ENCODE results near the gene CTIF.

Gene CTIF

DNA sequence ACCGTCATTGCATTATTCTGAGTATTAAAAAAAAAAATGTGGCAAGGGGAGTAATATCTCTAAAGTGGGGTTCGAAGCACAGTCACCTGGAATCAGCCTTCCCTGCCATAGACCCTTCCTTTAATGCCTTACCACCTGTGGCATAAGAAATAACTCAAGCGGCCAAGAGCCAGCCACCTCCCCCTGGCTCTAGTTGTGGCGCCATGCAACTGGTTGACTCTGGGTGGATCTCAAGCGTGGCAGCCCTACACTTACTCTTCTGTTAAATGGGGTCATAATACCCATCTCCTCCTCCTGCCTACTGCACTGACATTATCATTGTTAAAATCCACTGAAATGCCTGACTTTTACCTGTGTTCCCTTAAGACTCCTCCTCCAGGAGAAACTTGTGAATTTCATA lies 236.1 kb downstream of the CTIF start:
- no peak for DNase-seq (ENCODE audit: low read depth in 2 of 2)

DNA sequence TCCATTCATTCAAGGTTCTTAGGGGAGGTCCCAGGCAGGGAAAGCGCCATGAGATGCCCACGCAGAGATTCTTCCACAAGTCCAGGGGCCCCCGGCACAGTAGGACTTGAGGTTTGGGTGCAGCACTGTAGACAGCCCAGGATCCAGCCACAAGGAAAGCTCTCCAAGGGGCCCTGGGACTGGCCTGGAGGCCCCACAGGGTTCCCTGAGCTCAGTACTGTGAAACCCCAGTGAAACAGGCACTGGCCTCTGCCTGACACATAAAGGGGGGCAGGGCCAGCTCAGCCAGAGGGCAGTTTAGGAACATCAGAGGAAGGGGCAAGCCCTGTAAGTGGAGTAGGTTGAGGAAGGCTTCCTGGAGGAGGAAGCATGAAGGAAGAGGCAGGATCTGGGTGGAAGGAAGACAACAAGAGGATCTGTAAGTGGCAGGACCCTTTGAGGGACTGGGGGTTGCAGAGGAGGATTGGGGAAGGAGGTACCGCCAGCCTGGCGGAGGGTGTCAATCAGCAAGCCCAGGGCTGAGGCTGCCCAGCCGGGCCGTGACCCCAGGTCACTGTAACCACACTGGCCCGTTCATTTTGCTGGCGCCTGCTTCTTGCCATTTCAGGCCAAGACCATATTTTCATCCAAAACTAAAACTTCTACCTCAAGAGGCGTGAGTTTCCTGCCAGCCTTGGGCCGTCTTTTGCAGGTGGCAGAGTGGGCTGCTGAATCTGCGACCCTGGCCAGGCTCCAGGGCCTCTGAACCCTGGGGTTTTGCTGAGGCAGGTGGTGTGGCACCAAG lies 236.7 kb downstream of the CTIF start:
- no peak for DNase-seq (ENCODE audit: low read depth in 2 of 2)

- no peak for DNase-seq (ENCODE audit: low read depth in 2 of 2)
These were observed 237.3 kb downstream of the CTIF start for GRCh38 chr18:48776156-48776555.

- DNase-seq (ENCODE audit: low read depth in 2 of 2): no peak
These were observed 237.8 kb downstream of the CTIF start for GRCh38 chr18:48776641-48777025.

- peak; percentile 22 to 54 for DNase-seq (ENCODE audit: low read depth in 2 of 2)
These were observed 238.4 kb downstream of the CTIF start for GRCh38 chr18:48777026-48777743.

DNA sequence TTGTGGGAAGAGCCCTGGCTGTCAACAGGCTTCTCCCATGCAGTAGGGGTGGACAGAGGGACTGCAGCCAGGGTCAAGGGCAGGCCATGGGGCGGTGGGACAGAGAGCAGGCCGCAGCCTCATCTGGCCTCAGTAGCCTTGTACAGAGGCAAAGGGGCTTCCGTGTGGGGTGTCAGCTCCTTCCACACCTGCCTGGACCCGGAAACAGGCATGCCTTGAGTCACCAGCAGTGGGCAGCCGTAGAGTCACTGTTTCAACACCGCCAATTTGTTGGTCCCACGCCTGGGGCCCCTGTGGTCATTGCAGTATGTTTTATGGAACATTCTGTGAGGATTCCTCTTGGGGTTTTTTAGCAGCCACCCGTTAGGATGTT lies 238.9 kb downstream of the CTIF start:
- no peak for DNase-seq (ENCODE audit: low read depth in 2 of 2)

DNA sequence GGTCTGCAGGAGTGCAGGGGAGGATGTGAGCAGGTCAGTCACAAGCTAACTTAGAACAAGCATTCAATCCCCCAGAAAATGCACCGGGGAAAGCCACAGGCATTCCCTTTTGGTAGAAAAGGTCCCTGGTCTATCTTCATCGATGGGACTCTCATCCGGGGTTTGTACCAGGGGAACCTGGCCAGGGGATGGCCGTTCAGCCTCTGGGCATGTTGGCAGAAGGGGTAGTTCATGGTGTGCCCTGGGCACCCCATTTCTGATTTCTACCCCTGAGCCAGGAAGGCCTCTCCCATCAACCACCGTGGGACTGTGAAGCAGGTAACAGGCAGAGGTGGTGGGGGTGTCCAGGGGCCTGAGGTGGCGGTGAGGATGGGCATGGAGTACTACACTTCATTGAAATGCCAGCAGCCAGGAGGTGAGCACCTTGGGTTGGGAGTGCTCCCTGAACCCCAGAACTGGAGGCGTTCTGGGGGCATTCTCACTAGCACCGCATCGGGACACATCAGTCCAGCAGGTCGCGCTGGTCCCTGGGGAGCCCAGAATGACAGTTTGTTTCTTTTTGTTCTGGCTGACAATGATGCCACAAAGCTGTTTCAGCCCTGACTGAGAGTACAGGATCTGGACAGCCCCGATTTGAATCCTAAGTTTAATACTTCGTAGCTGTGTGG lies 239.6 kb downstream of the CTIF start:
- no peak for DNase-seq (ENCODE audit: low read depth in 2 of 2)

DNA sequence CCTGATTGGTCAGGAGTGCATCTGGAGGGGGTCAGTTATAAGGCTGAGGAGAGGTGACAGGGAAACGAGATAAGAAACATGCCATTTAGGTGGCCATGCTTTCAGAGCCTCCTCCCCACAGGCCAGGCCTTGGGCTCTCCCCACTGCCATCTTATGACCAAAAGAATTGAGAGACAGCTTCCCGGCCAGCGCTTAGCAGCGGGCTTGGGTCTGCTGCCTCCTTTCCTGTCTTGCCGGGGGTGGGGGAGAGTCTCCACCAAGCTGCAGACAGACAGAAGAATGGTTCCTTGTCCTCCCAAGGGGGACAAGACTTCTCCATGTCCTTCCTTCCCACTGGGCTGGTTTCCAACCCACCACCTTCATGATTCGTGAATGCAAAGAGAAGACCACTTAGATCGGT lies 240.6 kb downstream of the CTIF start:
- DNase-seq (ENCODE audit: low read depth in 2 of 2): no peak

DNA sequence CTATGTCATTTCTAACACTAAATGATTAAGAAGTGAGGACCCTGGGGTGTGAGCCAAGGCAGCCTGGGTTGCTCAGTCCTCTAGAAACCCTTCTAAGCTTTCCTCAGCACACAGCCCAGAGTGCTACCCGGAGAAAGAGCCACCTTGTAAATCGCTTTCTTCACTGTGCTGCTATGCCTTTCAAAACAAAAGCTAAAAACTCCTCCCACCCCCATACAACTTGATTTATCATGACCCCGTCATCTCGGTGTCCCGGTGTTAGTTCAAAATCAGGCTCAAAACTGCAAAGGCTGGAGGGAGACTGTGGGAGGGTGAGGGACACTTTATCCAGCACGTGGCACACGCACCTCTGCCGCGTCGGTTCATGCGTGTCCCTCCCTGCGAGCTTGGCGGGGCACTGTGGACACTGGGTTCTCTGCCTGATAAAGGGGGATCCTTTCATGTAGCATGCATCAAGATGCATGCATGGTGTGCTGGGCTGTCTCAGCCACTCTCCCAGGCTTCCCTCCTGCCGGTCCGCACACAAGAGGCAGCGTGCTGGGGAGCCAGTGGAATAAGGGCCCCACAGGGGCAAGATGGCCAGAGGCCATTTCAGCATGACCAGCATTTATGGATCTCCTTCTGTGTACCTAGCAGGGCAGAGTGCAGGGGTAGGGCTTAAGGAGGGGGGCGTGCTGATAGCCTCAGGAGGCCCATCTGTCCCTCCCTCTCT lies 241.5 kb downstream of the CTIF start:
- no peak for DNase-seq (ENCODE audit: low read depth in 2 of 2)

- DNase-seq (ENCODE audit: low read depth in 2 of 2): no peak
These were observed 242.0 kb downstream of the CTIF start for GRCh38 chr18:48780913-48781162.

DNA sequence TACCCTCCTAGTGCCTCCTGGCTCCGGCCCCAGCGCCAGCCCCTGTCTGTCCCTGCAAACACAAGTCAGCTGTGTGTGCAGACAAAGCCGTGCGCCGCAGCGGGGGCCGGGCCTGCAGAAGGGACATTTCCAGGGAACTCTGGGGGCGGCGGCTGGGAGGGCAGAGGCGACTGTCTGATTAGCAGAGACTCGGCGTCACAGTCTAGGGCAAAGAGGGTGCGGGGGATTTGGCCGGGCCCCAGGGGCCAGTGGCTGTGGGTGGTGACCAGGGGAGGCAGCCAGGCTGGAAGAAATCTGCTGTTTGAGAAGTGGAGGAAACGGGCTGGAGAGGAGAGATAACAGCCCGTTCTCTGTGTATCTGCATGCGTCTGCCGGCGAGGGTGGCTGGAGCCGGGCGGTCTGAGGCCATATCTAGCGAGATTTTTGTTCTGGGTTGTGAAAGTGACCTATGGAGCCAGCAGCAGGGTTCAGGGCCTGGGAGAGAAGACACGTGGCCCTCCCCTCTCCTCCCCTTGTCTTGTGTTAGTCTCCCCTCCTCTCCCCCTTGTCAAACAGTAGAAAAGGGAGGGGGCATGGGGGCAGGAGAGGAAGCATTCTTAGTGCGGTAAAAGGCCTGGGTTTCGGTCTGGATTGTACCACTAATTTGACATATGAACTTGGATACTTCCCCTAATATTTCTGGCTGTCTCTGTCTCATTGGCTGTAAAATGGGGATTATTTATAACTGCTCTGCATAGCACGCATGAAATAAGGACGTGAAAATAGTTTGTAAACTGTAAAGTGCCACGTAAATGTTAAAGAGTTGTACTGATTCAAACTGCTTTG lies 242.5 kb downstream of the CTIF start:
- DNase-seq (ENCODE audit: low read depth in 2 of 2): no peak

DNA sequence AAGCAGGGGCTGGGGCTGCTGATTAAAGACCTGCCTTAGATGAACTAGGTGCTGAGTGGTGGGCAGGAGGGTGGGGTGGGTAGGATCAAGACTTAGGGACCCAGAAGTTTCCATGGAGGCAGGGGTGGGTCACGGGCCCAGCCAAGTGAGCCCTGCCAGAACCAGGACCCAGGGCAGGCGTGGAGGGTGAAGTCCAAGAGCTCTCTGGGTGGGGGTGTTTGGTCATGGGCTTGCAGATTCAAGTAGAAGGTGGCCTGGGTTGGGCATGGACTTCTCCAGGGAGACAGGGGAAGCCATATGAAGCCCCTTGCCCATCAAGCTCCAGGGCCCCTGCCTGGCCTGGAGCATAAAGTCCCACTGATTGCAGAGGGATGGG lies 243.1 kb downstream of the CTIF start:
- no peak for DNase-seq (ENCODE audit: low read depth in 2 of 2)

DNA sequence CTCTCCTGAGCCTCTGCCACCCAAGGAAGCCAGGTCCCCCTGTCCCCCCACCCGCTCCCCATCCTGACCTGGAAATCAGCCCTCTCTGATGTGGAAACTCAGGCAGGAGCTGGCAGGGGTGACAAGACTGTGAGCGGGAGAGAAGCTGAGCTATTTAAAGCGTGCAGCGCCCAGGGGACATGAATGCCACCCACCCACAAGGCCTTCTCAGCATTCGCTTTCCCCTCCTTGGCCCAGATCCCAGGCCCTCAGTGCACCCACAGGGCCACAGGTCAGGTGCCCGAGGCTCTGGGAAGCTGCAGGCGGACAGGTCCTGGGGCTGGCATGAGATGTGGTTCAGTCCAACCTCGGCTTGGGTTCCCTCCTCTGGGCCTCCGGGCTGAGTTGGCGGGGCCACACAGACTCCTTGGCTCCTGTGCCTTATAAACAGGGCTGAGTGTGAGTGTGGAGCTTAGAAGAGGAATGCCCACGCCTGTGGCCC lies 243.6 kb downstream of the CTIF start:
- DNase-seq (ENCODE audit: low read depth in 2 of 2): no peak

DNA sequence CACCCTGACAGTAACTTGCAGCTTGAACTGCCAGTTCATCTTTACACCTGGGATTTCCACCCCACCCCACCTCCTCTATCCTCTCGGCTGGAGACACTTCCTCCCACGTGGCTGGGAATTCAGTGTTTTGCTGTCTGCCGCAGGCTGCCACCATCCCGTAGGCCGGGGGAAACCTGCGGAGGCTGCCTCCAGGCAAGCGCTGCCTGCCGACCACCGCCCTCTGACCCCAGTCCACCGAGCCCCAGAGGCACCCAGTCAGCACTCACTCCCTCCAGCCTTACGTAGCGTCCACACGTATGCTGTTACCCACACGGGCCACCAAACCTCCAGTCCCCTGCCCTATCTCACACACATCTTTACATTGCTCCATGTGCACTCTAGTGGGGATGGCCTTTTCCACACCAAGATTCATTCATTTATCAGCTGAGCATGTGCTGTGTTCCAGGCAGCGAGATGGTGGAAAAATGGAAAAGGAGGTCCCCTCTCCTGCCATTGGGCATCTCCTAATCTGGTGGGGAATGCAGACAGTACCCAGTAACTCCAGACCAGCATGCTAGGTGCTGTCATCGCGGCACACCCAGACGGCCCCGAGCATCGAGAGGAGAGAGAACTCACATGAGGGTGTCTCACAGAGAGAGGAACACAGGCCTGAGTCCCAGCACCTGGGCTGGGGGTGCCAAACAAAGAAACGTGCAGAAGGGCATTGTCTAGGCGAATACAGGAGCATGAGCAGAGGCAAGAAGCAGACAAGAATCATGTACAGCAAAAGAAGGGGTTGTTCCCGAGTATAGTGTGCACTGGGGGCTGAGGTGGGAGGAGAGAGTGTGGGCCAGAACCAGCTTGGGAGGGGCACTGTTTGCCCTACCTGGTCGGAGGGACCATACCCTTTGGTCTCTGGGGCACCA lies 245.0 kb downstream of the CTIF start:
- no peak for DNase-seq (ENCODE audit: low read depth in 2 of 2)

DNA sequence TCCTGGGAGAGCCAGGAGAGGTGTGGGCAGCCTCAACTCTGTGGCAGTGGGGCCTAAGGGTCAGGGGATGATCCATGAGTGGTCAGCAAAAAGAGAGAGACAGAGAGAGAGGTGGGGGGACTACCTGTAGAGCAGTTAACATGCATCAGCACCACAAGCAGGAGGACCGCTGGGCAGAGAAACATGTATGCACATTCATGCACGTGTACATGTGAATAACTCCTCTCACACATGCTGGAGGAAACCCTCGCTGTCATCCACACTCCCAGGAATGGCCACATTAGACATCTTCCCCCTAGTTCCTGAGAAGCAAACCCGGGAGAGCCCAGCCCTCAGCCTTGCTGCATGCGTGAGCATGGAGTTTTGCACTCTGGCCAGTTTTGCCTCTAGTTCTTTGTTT lies 245.8 kb downstream of the CTIF start:
- no peak for DNase-seq (ENCODE audit: low read depth in 2 of 2)

GRCh38 chr18:48785091-48785614 lies 246.3 kb downstream of the CTIF start:
- DNase-seq (ENCODE audit: low read depth in 2 of 2): peak in 1 of 2 donors; percentile 20

DNA sequence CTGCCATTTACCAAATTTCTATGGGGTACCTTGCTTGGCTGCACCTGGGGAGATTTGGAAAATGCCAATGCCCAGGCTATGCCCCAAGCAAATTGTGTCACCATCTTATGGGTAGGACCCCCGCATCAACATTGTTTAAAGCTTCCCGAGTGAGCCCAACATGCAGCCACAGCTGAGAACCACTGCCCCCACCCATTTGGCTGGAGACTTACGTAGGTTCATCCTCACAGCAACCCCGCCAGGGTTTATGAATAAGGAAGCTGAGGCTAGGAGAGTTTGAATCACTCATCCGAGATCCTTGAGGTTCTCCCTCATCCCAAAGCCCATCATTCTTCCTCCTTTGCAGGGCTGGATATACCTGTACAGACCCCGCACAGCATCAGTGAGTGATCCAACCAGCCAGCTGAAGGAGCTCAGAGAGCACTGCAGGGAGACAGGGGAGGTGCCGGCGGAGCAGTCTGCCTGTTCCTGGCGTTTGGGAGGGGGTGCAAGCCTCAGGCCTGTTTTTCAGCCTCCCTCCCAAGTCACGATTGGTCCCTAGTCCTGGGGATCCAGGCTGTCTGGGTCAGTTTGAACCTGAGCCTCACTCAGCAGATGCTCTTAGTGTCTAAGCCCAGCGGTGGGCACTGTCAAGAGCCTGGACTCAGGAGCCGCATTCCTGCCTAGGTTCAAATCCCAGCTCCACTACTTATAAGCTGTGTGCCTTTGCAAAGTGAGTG lies 247.1 kb downstream of the CTIF start:
- no peak for DNase-seq (ENCODE audit: low read depth in 2 of 2)

DNA sequence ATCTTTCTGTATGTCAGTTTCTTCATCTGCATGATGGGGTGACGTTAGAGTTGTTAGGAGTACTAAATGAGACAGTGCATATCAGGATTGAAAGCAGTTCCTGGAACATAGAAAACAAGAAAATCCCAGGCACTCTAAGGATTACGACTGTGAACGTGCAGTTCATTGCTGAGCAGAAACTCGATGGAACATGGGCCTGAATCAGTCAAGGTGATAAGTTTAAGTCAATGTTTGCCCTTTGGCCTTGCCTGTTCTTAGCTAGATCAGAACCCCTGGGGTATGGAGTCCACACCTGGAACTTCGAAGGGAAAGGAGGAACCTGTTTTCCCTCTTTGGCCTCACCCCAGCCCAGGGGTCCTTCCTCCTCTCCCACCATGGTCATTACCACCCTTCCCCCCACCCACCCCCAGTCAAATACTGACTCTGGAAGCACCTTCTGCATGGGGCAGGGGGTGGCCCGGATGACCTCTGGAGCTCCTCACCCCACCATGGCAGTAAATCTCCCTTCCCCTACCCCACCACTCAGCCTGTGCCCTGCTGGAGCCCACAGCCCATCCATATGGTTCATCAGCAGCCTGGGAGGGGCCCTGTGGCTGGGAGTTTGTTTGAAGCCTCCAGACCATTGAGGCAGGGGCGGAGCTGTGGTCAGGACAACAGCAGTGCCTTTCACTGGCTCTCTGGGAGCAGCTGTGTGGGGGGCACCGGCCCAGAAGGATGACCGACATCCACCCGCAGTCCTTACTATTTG lies 247.8 kb downstream of the CTIF start:
- no peak for DNase-seq (ENCODE audit: low read depth in 2 of 2)

Measured in stimulated activated CD8-positive, alpha-beta memory T cell treated with anti-CD3 and anti-CD28 coated beads, Interleukin-7, amount 100 ng/mL, for 4 hours (primary cell).